ENCODE measurements around the gene ANKRD2.

GRCh38 chr10:97577701-97578100 lies 5.1 kb downstream of the ANKRD2 start:
- no peak for TF ChIP-seq TAF1 (IDR thresholded peaks at IDR 0.05; ENCODE audit: low read depth)
- TF ChIP-seq NFIC (IDR thresholded peaks at IDR 0.05): no peak

All from Ishikawa (cell line).